ENCODE results near the gene SDK1.

The SDK1 gene

DNA sequence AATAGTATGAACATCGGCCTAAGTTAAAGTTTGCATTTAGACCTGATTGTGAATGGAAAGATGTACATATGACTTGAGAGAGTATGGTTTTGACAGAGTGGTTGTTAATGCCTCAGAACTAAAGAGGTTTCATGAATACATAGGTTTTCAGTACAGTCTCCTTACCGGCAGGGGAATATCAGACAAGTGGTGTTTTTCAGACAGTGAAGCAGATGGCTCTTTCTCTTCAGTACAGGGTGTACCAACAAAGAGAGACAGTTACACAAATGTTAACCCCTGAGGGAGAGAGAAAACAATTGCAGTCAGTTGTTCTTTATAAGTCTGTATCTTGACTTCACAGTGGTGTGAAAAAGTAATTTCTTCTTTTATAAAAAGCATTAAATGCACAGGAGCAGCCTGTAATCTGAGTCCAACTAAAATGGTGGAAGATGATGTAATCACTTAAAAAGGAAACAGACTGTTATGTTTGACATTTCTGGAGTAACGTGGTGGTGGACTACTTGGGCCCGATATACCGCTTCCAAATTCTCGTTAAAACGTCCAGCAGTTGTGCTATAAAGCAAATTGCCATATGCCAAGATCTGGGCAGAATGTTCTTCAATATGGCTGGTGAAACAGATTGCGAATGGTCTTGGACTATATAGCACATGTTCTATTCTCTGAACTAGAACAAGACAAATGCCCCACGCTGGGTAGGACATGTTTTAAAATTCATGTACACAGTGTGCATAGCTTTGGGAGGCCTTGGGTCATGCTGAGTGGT, 69.2 kb downstream of the SDK1 start:
- no peak overlapping the region for H3K27ac ChIP-seq
- no peak for TF ChIP-seq ZFX (IDR thresholded peaks at IDR 0.05)
- TF ChIP-seq, protein P1, sequence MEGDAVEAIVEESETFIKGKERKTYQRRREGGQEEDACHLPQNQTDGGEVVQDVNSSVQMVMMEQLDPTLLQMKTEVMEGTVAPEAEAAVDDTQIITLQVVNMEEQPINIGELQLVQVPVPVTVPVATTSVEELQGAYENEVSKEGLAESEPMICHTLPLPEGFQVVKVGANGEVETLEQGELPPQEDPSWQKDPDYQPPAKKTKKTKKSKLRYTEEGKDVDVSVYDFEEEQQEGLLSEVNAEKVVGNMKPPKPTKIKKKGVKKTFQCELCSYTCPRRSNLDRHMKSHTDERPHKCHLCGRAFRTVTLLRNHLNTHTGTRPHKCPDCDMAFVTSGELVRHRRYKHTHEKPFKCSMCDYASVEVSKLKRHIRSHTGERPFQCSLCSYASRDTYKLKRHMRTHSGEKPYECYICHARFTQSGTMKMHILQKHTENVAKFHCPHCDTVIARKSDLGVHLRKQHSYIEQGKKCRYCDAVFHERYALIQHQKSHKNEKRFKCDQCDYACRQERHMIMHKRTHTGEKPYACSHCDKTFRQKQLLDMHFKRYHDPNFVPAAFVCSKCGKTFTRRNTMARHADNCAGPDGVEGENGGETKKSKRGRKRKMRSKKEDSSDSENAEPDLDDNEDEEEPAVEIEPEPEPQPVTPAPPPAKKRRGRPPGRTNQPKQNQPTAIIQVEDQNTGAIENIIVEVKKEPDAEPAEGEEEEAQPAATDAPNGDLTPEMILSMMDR (conservative IDR thresholded peaks at IDR 0.05): no peak

DNA sequence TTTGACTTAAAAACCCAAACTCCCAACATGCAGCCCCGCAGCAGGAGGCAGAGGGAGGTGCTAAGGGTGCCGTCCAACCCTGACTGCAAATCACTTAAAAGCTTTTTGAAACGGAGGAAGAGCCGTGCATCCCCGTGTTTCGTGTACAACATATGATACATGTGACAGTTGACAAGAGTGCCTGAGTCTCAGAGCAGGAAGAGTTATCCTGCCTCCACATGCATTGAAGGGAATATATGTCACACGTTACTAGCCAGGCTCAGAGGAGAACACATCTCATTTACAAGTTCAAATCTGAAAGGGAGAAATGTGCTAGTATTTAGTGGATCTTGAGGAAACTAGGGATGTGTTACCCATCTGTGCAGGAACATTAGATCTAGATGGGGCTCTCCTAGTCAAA, 69.9 kb downstream of the SDK1 start:
- TF ChIP-seq ZFX (IDR thresholded peaks at IDR 0.05): no peak
- TF ChIP-seq, protein P1 (conservative IDR thresholded peaks at IDR 0.05): no peak
- H3K27ac ChIP-seq: no peak overlapping the region

DNA sequence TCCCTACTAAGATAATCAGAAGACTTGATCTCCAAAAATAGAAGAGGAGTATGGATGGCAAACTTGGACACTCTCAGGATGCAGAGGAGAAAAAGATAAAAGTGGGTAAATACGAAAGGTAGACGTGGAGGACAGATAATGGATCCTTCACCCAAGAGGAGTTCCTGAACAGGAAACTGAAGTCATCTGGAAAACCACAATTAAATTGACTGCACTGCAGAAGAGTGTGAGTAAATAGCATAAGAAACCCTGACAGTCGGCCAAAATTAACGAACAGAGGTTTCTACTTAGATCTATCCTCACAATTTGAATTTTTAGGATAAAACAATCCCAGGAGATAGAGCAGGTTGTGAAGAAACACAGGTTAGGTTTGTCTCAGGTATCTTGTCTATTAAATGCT, 70.5 kb downstream of the SDK1 start:
- TF ChIP-seq, protein P1 (conservative IDR thresholded peaks at IDR 0.05): no peak
- TF ChIP-seq ZFX (IDR thresholded peaks at IDR 0.05): no peak
- no peak overlapping the region for H3K27ac ChIP-seq

DNA sequence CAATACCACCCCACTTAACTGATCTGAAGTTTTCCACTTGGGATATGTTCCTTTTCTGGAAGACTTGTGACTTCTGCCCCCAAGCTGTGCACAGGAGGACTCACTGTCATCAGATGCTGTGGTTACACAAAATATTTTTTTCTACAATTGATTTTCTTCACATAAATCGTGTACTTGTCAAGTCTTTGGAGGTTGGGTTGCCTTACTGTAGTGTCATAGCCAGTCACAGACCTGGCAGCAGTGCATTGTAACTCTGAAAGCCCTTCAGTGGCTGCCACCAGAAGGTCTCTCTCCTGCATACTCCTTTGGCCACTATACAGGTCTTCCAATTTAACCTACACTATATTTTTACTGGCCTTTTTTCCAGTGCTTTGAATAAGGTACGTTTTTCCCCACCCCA, 73.2 kb downstream of the SDK1 start:
- H3K27ac ChIP-seq: no peak overlapping the region
- TF ChIP-seq, protein P1 (conservative IDR thresholded peaks at IDR 0.05): no peak
- TF ChIP-seq ZFX (IDR thresholded peaks at IDR 0.05): no peak

DNA sequence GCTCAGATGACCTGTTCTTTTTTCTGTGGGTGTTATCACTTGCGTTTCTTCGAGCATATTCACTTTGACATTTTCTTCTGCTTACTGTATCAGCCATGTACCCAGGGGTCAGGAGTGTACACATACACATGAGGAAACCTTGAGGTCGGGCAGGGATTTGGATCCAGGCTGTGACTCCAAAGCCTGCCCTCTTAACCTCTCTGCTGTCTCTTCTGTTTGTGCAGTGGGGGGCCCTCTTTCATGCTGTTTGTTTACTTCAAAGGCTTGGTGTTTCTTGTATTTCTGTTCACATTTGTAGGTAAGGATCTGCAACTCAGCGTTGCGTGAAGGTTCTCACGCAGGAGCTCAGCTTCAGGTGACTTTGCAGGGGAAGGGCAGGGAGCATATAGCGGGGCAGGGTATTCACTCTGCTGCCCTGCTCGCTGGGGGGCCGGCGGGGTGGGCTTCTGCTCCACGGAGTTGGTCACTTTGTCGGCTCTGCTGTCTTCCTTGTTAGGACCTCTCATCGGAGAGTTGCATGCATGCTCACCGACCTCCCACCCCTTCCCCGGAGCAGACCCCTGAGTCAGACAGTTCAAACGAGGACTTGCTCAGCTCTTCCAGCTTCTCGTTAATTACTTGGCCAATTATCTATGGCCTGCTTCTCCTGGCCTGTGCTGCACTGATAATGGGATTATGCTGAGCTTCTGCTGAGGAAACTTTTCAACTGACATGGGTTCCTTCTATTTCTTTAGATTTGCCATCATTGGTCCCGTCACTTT, 77.5 kb downstream of the SDK1 start:
- TF ChIP-seq, protein P1 (conservative IDR thresholded peaks at IDR 0.05): no peak
- TF ChIP-seq ZFX (IDR thresholded peaks at IDR 0.05): no peak
- no peak overlapping the region for H3K27ac ChIP-seq

DNA sequence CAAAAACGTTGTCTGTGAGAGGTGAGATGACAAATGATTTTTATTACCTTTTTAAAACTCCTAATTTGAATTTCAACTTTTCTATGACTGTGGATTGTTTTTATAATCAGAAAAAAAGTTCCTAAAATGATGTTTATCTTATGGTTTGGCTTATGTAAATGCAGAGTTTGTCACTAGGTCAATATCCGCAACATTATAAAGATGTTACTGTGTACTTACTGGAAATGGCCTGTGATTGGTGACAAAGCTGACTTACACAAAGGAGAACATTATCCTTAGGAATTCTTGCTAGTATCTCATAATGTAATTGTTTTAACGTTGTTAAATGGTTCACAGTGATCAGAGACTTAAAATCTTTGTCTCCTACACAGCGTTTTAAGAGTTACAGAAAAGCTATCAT, 79.0 kb downstream of the SDK1 start:
- H3K27ac ChIP-seq: no peak overlapping the region
- TF ChIP-seq, protein P1 (conservative IDR thresholded peaks at IDR 0.05): no peak
- no peak for TF ChIP-seq ZFX (IDR thresholded peaks at IDR 0.05)
